NCI-H1930 (cell line): ENCODE results near the gene ALG3.

Experiments used
- DNase-seq, 2 experiments: peaks; one replicate each; lab custom pipeline; 2025; lab: John Stamatoyannopoulos, UW

The ALG3 gene

GRCh38 chr3:184259878-184260723 is 11.3 kb upstream of the ALG3 start:
- peak in 1 of 2 experiments; percentile 42 for DNase-seq

GRCh38 chr3:184259396-184259877 is 10.7 kb upstream of the ALG3 start:
- no peak for DNase-seq

GRCh38 chr3:184258926-184259325 is 10.2 kb upstream of the ALG3 start:
- DNase-seq, result no peak

- DNase-seq, result no peak
These were observed 8.5 kb upstream of the ALG3 start for GRCh38 chr3:184257083-184257915.

GRCh38 chr3:184255291-184256039 is 6.7 kb upstream of the ALG3 start:
- no peak for DNase-seq

GRCh38 chr3:184250167-184250828 is 1.5 kb upstream of the ALG3 start:
- peak; percentile 77 to 87 for DNase-seq

- peak; percentile 94 to 95 for DNase-seq
These were observed 827 bp upstream of the ALG3 start, which contains the start of gene EEF1AKMT4 for GRCh38 chr3:184249412-184250166. Gene EEF1AKMT4 (plus strand): TSS chr3:184249672. CDS start chr3:184249695, 23 bp downstream.

- no peak for DNase-seq
These were observed 6.5 kb downstream of the ALG3 start for GRCh38 chr3:184242297-184242685.

GRCh38 chr3:184241447-184242296 is 7.1 kb downstream of the ALG3 start:
- DNase-seq, result no peak

GRCh38 chr3:184241141-184241446 is 7.7 kb downstream of the ALG3 start:
- no peak for DNase-seq

- DNase-seq, result no peak
These were observed 8.2 kb downstream of the ALG3 start for GRCh38 chr3:184240384-184241140.

GRCh38 chr3:184239708-184240107 is 9.1 kb downstream of the ALG3 start:
- DNase-seq, result no peak

GRCh38 chr3:184239221-184239620 is 9.5 kb downstream of the ALG3 start:
- no peak for DNase-seq

GRCh38 chr3:184238246-184238818 is 10.4 kb downstream of the ALG3 start:
- DNase-seq, result no peak

- DNase-seq, result no peak
These were observed 11.0 kb downstream of the ALG3 start for GRCh38 chr3:184237807-184238206.

- no peak for DNase-seq
These were observed 11.6 kb downstream of the ALG3 start for GRCh38 chr3:184237211-184237610.

GRCh38 chr3:184236636-184237035 is 12.1 kb downstream of the ALG3 start:
- no peak for DNase-seq

- DNase-seq, result no peak
These were observed 12.7 kb downstream of the ALG3 start for GRCh38 chr3:184236033-184236410.
